IPS-NIHi7 (cell line): Measurements from ENCODE around the gene BCOR.

ENCODE experiments used
- DNase-seq: peaks from one replicate; pipeline ENCODE4 v3.0.0; 2012; ENCODE audit warnings: mixed read lengths; ENCODE audit errors: extremely low spot score

The BCOR gene

DNA sequence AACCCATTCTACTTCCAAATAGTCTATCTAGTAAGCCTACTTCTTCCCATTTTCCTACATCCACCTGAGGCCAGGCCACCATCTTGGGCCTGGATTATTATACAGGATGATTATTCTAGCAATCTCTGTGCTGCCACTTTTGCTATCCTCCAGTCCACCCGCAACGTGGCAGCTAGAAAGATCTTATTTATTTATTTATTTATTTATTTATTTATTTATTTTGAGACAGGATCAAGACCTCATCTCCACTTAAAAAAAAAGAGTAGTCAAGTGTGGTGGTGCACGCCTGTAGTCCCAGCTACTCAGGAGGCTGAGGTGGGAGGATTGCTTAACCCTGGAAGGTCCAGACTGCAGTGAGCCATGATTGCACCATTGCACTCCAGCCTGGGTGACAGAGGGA is 15.2 kb upstream of the BCOR start:
- no peak for DNase-seq

DNA sequence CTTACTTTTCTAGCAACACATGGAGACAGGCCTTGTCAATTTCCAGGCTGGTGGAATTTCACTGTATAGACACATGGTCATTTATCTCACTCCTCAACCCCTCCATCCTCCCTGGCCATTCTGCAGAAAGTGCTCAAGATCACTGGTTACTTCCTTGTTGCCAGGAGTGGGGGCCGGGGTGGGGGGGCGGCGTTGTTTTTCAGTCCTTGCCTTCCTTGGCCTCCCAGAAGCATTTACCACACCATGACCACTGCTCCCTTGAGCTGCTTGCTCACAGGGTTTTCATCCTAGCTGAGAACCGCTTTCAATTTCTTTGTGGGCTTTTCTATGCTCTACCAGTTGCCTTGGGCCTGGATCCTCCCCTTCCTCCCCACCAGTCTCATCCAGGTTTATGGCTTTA is 14.1 kb upstream of the BCOR start:
- no peak for DNase-seq

DNA sequence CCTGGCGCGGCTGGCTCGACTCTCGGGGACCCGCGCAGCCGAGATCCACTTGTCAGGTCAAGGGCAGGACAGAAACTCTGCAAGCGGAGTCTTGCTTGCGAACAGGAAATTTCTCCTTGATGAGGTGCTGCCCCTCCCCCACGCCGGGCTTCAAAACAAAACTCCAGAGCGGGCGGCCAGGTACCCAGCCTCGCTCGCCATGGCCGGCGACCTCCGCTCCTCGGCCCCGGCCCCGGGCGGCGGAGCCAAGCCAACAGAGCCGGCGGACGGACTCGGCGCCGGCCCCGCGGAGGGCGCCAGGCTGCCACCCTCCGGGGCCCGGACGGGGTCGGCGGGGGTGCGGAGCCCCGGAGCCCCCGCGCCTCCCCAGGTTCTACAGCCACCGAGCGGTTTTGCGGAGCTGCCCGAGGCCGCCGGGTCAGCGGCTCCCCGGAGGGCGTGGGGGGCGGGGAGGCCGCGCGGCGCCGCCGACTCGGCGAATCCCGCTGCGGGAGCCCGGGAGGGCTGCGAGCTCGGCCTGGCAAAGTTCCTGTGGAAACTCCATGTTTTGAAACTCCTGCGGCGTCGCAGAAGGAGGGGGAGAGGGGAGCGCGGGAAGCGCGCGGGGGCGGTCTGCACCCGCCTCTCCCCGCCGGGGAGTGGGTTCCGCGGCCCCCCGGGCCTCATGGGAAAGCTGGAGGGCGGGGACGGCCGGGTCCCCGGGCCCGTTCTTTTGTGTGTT is 11.7 kb upstream of the BCOR start:
- no peak for DNase-seq

DNA sequence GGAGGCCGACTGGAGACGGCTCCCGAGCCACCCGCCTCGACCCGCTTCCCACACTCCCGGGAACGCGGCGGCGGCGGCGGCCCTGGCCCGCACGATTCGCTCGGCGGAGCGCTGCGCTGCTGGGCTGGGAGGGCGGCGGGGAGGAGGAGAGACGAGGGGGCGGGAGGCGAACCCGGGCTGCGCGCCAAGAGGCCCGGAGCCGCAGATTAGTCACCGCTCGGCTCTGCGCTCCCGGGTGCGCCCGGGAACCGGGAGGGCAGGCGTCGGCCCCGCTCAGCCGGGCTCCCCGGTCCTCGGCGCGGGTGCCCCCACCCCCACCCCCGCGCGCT is 11.2 kb upstream of the BCOR start:
- DNase-seq: peak; percentile 50

DNA sequence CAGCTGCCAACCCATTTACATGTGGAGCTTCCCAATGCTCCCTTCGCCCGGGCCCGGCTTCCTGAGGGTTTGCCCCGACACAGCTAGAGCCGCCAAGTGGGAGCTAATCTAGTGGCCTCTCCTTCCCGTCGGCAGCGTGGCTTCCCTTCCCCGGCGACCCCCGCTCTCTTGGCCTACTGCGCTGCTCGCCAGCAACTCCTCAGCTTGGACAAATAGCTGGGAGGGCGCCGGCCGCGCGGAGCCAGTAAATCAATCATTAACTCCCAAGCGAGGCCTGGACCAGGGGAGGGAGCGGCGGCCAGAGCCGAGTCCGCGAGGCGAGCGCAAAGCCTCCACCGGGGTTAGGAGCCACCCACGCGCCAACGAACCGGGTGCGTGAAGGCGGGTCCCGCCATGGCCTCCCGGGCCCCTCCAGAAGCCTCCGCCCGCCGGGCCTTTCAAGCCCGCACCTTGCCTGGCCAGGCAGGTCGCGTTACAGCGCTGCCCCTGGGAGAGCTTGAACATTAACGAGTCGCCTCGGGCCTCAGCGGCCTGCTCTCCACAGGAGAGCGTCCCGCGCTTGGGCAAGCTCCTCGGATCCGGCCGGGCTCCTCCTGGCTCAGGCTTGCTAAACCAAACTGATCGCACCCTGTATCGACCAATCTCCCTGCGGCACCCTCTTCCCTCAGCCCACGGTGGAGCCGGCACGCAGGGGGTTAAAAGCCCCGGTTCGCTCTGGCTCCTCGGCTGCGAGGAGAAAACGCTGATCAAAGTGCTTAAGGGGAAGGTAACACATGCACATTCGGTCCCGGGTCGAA is 10.6 kb upstream of the BCOR start:
- DNase-seq: no peak

DNA sequence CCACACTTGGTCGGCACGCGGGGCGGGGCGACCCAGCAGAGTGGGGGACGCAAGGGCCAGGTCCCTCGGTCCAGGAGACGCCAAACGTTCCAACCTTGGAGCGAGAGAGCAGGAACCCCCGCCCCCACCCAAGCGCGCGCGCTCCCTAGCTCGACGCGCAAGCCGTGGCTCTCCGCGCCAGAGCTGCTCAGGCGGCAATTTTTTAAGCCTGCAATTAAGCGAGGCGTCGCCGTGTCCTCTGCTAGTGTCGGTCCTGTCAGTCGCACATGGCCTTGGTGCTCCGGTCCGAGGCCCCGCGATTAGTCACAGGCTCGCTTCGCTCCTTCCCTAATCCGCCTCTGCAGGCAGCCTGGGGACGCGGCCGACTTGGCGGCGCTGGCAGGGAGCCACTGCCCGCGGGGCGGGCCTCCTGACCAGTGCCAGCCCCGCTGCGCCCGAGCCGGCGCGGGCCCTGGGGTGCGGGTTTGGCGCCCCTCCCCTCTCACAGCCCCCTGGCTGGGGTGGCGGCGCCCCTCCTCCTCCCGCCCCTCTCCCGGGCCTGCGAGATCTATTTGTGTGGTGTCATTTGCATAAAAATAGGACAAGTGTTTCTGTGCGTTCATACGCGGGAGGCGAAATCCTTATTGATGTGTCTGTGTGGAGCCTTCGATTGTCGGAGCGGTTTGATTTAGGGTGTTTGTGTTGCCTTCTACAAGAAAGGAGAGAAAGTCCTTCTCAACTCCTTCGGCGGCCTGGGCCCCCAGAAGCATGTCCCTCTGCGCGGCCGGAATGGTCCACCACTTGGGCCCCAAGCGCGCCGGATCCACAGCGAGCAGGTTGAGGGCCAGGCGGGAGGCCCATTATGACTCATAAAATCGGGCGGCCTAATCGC is 9.8 kb upstream of the BCOR start:
- no peak for DNase-seq

DNA sequence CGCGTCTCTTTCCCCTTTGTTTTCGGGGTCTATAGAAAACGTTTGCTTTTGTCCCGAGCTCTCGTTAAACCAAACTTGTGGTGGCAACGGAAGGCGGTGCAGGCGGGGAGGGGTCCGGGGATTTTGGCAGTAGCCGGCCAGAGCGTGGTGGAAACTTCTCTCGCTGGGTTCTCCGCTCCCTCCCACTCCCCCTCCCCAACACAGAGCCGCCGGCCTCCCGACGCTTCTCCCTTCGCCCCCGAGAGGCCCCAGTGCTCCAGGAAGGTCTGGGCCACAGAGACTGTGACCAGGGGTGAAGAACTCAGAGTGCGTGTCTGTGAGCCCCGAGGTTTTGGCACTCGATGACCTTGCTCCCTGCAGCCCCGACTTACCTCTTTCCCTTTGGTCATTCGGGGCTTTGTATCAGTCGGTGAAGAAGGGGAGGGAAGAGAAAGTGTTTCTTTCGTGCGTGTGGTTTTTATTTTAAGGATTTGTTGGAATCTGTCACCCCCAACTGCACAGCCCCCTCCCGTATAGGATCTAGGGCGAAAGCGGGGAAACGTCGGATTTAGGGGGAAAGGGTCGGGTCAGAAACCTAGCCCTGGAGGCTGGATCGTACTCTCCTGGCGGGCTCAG is 9.0 kb upstream of the BCOR start:
- no peak for DNase-seq

DNA sequence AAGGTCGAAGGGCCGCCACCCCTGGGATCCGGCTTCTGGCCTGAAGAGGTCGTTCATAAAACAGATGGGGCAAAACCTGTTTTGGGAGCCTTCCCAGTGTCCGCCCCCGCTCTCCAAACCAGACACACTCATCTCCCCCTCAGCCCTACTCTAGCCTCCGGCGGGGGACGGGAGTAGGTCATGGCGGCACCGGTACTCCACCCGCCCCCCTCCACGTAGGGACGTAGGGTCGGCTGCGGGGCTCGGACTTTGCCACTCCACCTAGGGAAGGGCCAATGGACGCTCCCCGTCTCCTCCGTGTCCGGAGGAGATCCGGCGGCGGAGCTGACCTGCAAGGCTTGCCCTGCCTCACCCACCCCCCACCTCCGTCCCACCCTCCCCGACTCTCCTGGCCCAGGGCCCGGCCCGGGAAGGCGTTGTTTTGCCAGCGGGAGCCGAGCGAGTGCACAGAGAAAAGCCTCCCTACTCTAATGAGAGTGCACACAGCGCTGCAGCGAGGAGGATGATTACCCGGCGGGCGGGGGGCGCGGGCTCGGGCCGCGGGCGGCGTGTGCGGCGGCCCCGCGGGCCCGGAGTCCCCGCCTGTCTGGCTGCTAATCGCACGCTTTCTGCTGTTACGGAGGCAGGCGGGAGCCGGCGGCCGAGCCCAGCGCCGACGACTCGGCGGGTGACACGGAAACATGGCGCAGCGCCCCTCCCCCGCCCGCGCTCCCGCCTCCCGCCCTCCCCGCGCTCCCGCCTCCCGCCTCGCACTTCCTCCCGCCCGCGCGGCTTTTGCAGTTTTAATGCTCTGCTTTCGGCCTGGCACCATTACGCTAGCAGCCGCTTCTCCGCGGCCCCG is 8.3 kb upstream of the BCOR start:
- no peak for DNase-seq

DNA sequence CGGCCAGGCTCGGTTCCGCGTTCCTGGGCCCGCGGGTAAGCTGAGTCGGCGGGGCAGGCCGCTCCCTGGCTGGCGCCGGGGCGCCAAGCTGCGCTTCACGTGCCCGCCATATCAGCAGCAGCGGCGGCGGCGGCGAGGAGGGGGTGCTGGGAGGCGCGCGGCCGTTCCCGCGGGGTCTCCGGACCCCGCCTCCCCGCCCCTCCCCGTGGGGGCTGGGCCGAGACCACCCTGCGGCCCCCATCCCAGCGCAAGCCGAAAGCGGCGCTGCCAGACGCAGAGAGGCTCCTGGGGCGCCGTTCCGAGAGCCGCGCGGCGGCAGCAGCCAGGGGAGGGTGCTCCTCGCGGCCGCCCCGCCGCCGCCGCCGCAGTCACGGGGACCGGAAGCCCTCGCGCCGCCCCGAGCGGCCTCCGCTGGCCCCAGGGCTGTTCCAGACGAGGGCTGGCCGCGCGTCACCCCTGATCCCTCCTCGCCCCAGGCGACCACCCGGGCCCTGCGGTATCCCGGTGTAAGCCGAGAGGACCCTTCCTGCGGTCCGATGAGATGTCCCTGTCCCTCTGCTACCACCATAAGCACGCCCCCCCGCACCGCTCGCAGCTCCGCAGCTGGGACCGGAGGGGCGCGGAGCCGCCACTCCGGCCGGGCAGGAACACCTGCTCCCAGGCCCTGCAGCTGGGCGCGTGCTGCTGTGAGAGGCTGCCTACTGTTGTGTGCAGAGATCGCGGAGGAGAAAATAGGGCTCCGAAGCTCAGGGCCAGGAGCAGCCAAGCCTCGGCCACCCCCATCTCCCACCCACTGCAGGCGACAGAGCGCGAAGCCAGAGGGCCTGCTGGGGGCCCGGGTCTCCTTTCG is 7.5 kb upstream of the BCOR start:
- DNase-seq: no peak

DNA sequence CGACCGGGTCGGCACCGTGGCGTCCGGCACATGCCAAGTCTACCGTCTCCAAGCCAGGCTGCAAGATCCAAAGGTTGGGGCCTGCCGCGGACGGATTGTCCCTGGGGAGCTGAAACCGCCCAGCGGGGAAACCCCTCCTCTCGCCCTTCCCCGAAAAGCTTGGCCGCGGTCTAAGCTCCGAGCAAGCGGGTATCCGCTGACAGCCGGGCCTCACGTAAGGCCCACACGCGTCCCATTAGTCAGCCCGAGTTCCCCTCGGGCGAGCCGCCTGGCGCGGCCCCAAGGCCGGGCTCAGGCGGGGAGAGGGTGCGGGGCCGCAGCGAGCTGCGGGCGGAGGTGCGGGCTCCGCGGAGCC is 6.8 kb upstream of the BCOR start:
- no peak for DNase-seq

DNA sequence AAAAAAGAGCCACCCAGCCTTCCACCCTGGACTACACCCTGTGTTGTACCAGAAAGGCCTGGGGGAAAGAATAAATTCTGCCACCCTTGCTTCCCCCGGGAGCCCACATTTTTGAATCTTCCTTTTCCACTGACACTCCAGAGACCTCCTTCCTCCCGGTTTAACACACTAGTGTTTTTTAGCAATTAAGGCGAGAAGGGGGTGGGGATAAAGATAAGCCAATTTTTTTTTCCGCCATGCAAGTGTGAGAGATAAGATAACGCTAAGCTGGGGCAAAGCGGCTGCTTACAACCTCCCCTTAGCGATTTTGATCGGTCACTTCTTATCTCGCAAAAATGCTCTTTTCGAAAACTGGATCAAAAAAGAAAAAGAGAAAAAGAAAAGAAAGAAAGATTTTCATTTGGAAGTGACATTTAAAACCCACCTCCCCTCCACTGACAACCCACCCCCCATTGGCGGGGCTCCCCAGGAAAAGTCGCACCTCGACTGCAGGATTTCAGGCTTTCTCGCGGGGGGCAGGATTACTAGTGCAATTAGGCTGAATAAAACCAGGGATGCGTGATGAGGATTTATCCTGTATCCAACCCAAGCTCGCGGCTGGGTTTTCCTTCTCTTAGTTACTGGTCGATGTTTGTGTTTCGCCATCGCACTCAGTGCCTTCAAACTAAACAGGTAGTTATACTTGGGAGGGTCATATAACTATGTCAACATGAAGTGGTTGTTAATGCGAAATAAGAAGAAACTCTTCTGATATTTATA is 6.0 kb upstream of the BCOR start:
- DNase-seq: no peak

DNA sequence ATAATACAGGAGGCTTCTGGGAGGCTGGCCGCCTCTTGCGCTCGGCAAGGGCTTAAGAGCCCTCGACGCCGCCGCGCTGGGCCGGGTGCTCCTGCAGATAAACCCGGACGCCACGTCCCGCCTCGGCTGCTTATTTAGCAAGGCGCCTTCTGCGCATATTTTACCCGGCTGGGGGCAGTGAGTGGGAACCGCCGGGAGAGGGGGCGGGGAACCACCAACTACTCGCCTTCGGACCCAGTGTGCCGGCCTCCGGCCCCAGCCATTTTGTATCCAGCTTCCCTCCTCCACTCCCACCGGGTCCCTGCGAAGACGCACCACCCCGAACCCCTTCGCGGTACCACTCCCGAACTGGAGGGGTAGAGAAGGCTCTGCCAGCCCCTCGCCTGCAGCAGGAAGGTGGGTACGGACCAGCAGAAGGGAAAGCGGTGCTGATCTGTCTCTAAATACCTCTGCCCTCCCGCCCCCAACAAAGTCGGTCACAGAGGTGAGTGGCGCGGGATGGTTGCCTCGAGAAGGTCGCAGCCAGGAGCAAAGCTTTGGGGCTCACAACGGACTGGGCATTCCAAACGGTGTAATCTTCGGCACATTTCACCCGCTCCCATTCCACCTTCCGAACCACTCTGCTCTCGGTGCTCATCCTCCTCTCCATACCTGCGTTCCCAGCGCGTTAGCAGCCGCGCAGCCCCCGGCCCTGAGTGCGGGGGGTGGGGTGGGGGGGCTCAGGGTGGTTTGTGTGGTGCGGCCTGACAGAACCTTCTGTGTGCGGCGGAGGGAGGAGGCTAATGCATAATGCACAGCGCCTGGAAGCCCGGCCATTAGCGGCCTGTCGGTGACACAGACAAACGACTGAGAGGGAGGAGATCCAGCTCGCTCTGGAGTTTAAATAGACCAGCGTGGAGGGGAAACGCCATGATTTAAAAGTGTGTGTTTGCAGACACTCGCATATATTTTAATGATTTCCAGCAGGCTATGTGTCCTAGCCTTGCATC is 4.9 kb upstream of the BCOR start:
- no peak for DNase-seq

DNA sequence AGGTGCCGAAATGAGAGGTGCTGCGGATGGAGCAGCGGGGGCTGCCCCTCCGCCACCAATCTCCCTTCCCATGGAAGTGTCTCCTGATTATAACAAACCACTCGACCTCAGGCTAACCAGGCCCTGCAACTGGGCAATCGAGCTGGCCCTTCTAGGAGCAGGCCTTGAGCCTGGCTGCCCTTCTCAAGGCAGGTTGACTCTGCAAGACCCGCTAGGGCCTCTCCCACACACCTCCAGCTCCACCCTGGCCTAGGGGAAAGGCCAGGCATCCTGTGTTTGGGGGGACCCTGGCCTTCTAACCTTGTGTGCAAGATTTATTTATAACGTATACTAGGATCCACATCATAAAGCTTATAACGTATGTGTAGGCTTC is 3.7 kb upstream of the BCOR start:
- no peak for DNase-seq

DNA sequence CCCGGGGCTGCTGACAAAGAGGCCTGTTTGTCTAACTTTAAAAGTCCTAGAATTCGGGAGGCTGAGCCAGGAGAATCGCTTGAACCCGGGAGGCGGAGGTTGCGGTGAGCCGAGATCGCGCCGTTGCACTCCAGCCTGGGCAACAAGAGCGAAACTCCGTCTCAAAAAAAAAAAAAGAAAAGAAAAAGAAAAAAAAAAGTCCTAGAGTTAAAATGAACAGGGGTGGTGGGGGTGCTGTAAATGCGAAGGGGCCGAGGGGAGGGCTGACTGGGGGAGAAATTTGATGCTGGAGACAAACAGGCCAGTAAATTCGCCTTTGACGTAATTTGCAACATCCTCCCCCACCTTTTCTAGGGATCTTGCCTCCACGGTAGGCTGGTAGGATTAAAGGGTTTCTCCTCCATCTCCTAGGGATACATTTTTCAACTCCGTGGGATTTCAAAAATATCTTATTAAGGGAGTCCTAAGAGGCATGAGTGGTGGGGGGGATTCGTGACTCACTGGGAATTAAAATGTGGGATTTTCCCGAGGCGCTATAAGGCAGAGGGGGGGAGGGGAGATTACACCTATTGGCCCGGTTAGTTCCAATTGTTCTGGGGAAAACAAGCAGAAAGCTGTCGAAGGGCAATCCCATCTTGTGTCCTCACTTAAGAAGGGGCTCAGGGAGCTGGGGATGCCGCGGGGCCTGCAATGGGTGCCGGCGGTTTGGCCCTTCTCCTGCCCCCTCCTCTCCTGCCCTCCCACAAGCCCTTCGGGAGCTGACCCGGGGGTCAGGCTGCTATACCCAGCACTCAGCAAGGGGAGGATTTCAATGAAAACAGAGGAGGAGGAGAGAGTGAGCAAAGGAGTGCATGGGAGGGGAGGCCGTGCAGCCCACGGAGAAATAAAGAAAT is 3.0 kb upstream of the BCOR start:
- DNase-seq: no peak

DNA sequence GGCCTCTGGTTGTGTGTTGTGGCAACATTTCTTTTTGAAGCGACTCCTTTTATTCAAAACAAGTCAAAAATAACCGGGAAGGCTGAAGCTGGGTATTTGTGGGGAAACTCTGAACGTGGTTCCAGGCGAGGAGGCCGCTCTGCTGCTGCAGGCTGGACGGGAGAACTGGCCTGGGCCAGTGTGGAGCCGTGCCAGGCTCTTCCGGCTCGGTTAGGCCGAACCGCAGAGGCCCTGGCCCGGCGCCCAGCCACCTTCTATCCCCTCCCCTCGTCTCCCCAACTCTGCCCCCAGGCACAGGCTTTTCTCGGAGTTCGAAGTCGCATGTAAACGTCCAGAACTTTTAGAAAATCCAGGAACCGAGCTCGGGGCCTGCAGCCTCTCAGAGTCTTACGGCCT is 2.4 kb upstream of the BCOR start:
- no peak for DNase-seq

DNA sequence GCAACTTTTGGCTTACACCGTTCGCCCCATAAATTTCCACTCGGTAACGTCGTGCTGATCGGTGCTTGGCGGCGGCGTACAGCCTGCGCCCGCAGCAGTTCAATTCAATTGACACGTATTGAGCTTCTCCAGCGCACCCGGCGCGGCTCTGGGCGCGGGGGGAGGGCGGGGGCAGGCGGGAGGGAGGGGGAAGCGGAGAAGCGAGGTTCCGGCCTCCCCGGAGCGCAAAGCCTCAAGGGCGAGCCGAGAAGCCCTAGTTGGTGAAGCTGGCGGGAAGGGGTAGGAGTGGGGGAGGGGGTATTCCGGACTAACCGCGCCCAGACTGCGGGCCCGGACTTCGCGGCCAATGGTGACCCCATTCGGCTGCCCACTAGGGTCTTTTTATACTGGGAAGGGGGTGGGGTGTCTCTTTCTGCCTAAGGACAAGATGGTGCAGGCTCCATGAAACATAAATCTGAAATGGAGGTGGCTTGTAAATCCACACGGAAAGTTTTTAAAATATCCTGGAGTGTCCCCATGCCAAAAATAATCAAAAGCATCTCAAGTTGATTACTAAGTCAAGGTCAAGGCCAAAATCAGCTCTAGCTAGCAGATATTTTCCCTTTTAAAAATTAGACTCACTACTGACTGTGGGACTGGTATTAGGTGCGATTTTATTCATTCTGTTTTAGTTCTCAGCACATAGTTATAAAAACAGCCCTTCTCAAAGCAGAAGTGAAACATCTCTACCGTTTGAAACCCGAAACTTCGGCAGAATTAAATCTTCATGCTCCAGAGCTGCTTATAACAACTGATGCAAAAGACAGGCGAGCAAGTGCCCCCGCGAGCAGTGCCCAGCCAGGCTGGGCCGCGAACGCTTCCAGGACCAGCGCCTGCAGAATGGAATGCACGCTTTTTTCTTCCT is 1.5 kb upstream of the BCOR start:
- DNase-seq: no peak
